Astrocyte of the spinal cord (primary cell): ENCODE results near the gene CADPS.

Experiments
- DNase-seq: peaks from one replicate; pipeline ENCODE4 v3.0.0; 2011; ENCODE audit warnings: low read depth, low spot score
- H3K4me3 ChIP-seq: 2 replicates; pipeline ENCODE4 v1.5.1; 2011; ENCODE audit warnings: low read depth, mild to moderate bottlenecking, low read length, moderate library complexity
- CTCF ChIP-seq: IDR thresholded peaks from 2 replicates; pipeline ENCODE4 v1.5.1; 2012; ENCODE audit warnings: low read depth, mild to moderate bottlenecking, low read length, inconsistent platforms
- in situ Hi-C: cut with HindIII; loops from 2 replicates; pipeline ENCODE4 v1.10.0; 2017; ENCODE audit warnings: low sequenced_read_pairs

CADPS gene

GRCh38 chr3:62630664-62631063, 244.6 kb downstream of the CADPS start:
- in situ Hi-C loops: no loop called here
- no peak for TF ChIP-seq CTCF
- H3K4me3 ChIP-seq: no peak overlapping the region
- no peak for DNase-seq

- no peak for TF ChIP-seq CTCF
- DNase-seq: no peak
- no peak overlapping the region for H3K4me3 ChIP-seq
- in situ Hi-C loops: no loop called here
Observed at GRCh38 chr3:62625268-62625667, 249.9 kb downstream of the CADPS start.

GRCh38 chr3:62624185-62624584, 251.0 kb downstream of the CADPS start:
- no peak overlapping the region for H3K4me3 ChIP-seq
- in situ Hi-C loops: no loop called here
- TF ChIP-seq CTCF: no peak
- DNase-seq: no peak

- TF ChIP-seq CTCF: peak; percentile 64
- in situ Hi-C loops: no loop called here
- peak; percentile 70 for DNase-seq
Observed at GRCh38 chr3:62622553-62623174, 252.6 kb downstream of the CADPS start.

GRCh38 chr3:62621925-62622324, 253.3 kb downstream of the CADPS start:
- DNase-seq: no peak
- H3K4me3 ChIP-seq: no peak overlapping the region
- TF ChIP-seq CTCF: no peak
- in situ Hi-C loops: no loop called here

More at GRCh38 chr3:62622553-62623174, 252.6 kb downstream of the CADPS start:
- H3K4me3 ChIP-seq: no peak overlapping the region

- no peak for TF ChIP-seq CTCF
- DNase-seq: no peak
- in situ Hi-C loops: no loop called here
- no peak overlapping the region for H3K4me3 ChIP-seq
Observed at GRCh38 chr3:62621176-62621575, 254.0 kb downstream of the CADPS start.
